Neuronal stem cell (in vitro differentiated cells): ENCODE measurements around the gene GPR45.
"Not testable (repeated sequence)": the region's sequence is repeated elsewhere in the genome, so short reads cannot be mapped to it uniquely, and the experiment has no call there.

Experiments
- DNase-seq: peaks from one replicate; pipeline ENCODE4 v3.0.0-alpha.2; 2013; ENCODE audit warnings: low spot score
- H2AFZ ChIP-seq: one replicate; pipeline ENCODE4 v1.6.1; 2013; ENCODE audit warnings: mild to moderate bottlenecking, low read length, inconsistent platforms
- H2AK5ac ChIP-seq: 2 replicates; pipeline ENCODE4 v1.6.1; 2013; ENCODE audit warnings: low read depth, mild to moderate bottlenecking, inconsistent platforms, low read length, moderate library complexity, mixed read lengths
- H2BK120ac ChIP-seq: 2 replicates; pipeline ENCODE4 v1.6.1; 2013; ENCODE audit warnings: low read depth, mild to moderate bottlenecking, inconsistent platforms, low read length, moderate library complexity, mixed read lengths
- H2BK12ac ChIP-seq: one replicate; pipeline ENCODE4 v1.6.1; 2013; ENCODE audit warnings: low read length, inconsistent platforms
- H2BK15ac ChIP-seq: 2 replicates; pipeline ENCODE4 v1.6.1; 2013; ENCODE audit warnings: mild to moderate bottlenecking, low read length, inconsistent platforms, mixed read lengths
- H2BK5ac ChIP-seq: one replicate; pipeline ENCODE4 v1.6.1; 2013; ENCODE audit warnings: inconsistent platforms, mild to moderate bottlenecking, low read length, moderate library complexity
- H3K14ac ChIP-seq: one replicate; pipeline ENCODE4 v1.6.1; 2013; ENCODE audit warnings: low read length, inconsistent platforms
- H3K18ac ChIP-seq: 2 replicates; pipeline ENCODE4 v1.6.1; 2013; ENCODE audit warnings: low read length, inconsistent platforms
- H3K23ac ChIP-seq: 2 replicates; pipeline ENCODE4 v1.6.1; 2013; ENCODE audit warnings: low read depth, mild to moderate bottlenecking, mixed read lengths, low read length, inconsistent platforms; ENCODE audit not compliant: poor library complexity
- H3K27ac ChIP-seq: replicated peaks from 3 replicates; pipeline ENCODE4 v1.5.1; 2013; ENCODE audit warnings: low read length, inconsistent platforms
- H3K27me3 ChIP-seq, 3 experiments: 2 replicates each; pipeline ENCODE4 v1.6.1; 2013; ENCODE audit warnings: low read length in 3 of 3, mild to moderate bottlenecking in 2 of 3, inconsistent platforms in 1 of 3, low read depth in 1 of 3, mixed read lengths in 1 of 3, moderate library complexity in 1 of 3; ENCODE audit not compliant: control insufficient read depth in 3 of 3, insufficient read depth in 3 of 3
- H3K36me3 ChIP-seq, 2 donors: replicated peaks in 1 of 2; 2 replicates each; pipeline ENCODE4 v1.6.1; 2013; ENCODE audit warnings: low read length in 2 of 2; ENCODE audit not compliant: control insufficient read depth in 2 of 2, insufficient read depth in 2 of 2
- H3K4ac ChIP-seq: 2 replicates; pipeline ENCODE4 v1.6.1; 2013; ENCODE audit warnings: inconsistent platforms, mild to moderate bottlenecking, low read length, moderate library complexity
- H3K4me1 ChIP-seq, 2 donors: 1 replicate in 1 of 2; 2 replicates in 1 of 2; pipeline ENCODE4 v1.6.1; 2013; ENCODE audit warnings: low read length in 2 of 2, low read depth in 1 of 2; ENCODE audit not compliant: control insufficient read depth in 2 of 2, insufficient read depth in 1 of 2
- H3K4me2 ChIP-seq: one replicate; pipeline ENCODE4 v1.6.1; 2013; ENCODE audit warnings: mild to moderate bottlenecking, low read length, inconsistent platforms; ENCODE audit not compliant: insufficient read depth, poor library complexity, severe bottlenecking
- H3K4me3 ChIP-seq, 2 donors: 2 replicates each; pipeline ENCODE4 v1.5.1; 2013; ENCODE audit warnings: low read length in 2 of 2, mild to moderate bottlenecking in 2 of 2, inconsistent platforms in 1 of 2, moderate library complexity in 1 of 2
- H3K79me1 ChIP-seq: one replicate; pipeline ENCODE4 v1.6.1; 2013; ENCODE audit warnings: low read depth, mild to moderate bottlenecking, inconsistent platforms, low read length, moderate library complexity
- H3K9ac ChIP-seq: one replicate; pipeline ENCODE4 v1.6.1; 2013; ENCODE audit warnings: mild to moderate bottlenecking, low read depth, low read length, inconsistent platforms; ENCODE audit not compliant: poor library complexity
- H3K9me3 ChIP-seq, 2 donors: replicated peaks in 1 of 2; 2 replicates each; pipeline versions ENCODE3 to v1.6.1; 2013; ENCODE audit warnings: low read length in 2 of 2, mild to moderate bottlenecking in 2 of 2, inconsistent platforms in 1 of 2, low read depth in 1 of 2, mixed read lengths in 1 of 2, moderate library complexity in 1 of 2; ENCODE audit not compliant: control insufficient read depth in 2 of 2, insufficient read depth in 1 of 2
- H4K8ac ChIP-seq: one replicate; pipeline ENCODE4 v1.6.1; 2013; ENCODE audit warnings: low read depth, mild to moderate bottlenecking, inconsistent platforms, low read length, moderate library complexity
- H4K91ac ChIP-seq: one replicate; pipeline ENCODE4 v1.6.1; 2013; ENCODE audit warnings: low read length, low read depth, mild to moderate bottlenecking, inconsistent platforms; ENCODE audit not compliant: poor library complexity
- WGBS, 2 donors: extraction: QIAGEN DNeasy Blood & Tissue Kit; methylation state at CpG; one replicate each; pipeline ENCODE4 v1.1.7; 2013; ENCODE audit warnings: missing lambda C conversion rate in 2 of 2, mixed read lengths in 1 of 2; ENCODE audit not compliant: insufficient read length in 2 of 2, insufficient replicate concordance in 1 of 2; ENCODE audit errors: extremely low coverage in 2 of 2; 5-methylcytosine and 5-hydroxymethylcytosine counted together

GPR45 gene

GRCh38 chr2:105249181-105249580, 7.6 kb downstream of the GPR45 start:
- Histone ChIP-seq H3K9ac (no peak overlapping the region), H2BK120ac (no peak overlapping the region), H2BK5ac (no peak overlapping the region), H3K18ac (no peak overlapping the region), H3K23ac (no peak overlapping the region), H4K8ac (no peak overlapping the region), H2AFZ (no peak overlapping the region), H4K91ac (no peak overlapping the region), H3K9me3 (peaks cover 0 to 3% of the 10 kb centered on the region in 2 donors), H2AK5ac (no peak overlapping the region), H3K4me1 (peaks cover 0 to 2% of the 10 kb centered on the region in 2 donors), H3K4me2 (no peak overlapping the region), H3K36me3 (no peaks in the 10 kb centered on the region), H3K27me3 (no peaks in the 10 kb centered on the region), H3K4ac (no peak overlapping the region), H3K14ac (no peak overlapping the region), H2BK15ac (no peak overlapping the region), H3K4me3 (no peak overlapping the region), H3K79me1 (no peaks in the 10 kb centered on the region), H3K27ac (no peak overlapping the region), H2BK12ac (no peak overlapping the region)
- no peak for DNase-seq
- WGBS, 2 donors: no CpG with 5 or more reads among the region's 5 CpGs

- no peak overlapping the region for H3K18ac ChIP-seq
- H4K91ac ChIP-seq: no peak overlapping the region
- no peak overlapping the region for H3K23ac ChIP-seq
- H3K9ac ChIP-seq: no peak overlapping the region
- no peak overlapping the region for H2BK15ac ChIP-seq
- H2BK120ac ChIP-seq: no peak overlapping the region
- no peak overlapping the region for H2AK5ac ChIP-seq
- no CpG with 5 or more reads among the region's 4 CpGs for WGBS, 2 donors
- no peak overlapping the region for H3K14ac ChIP-seq
- no peak for DNase-seq
- no peak overlapping the region for H2AFZ ChIP-seq
- H2BK12ac ChIP-seq: no peak overlapping the region
- H3K27me3 ChIP-seq: no peaks in the 10 kb centered on the region
- no peaks in the 10 kb centered on the region for H3K79me1 ChIP-seq
- H4K8ac ChIP-seq: no peak overlapping the region
- peaks cover 0 to 2% of the 10 kb centered on the region in 2 donors for H3K4me1 ChIP-seq
- peak overlapping the region in 1 of 2 donors; percentile 14 for H3K4me3 ChIP-seq
- peaks cover 0 to 3% of the 10 kb centered on the region in 2 donors for H3K9me3 ChIP-seq
- no peak overlapping the region for H3K4me2 ChIP-seq
- no peak overlapping the region for H3K27ac ChIP-seq
- no peak overlapping the region for H2BK5ac ChIP-seq
- no peak overlapping the region for H3K4ac ChIP-seq
- no peaks in the 10 kb centered on the region for H3K36me3 ChIP-seq
Measured at GRCh38 chr2:105249891-105250290, 8.3 kb downstream of the GPR45 start.

GRCh38 chr2:105251016-105251648, 9.6 kb downstream of the GPR45 start:
- H3K27ac ChIP-seq, H2BK120ac ChIP-seq, H3K4me2 ChIP-seq, H3K4ac ChIP-seq, H2BK5ac ChIP-seq, H3K36me3 ChIP-seq, H4K91ac ChIP-seq, H2AFZ ChIP-seq, H3K4me1 ChIP-seq, H3K4me3 ChIP-seq, H3K14ac ChIP-seq, DNase-seq, H3K27me3 ChIP-seq, H3K9me3 ChIP-seq, H3K23ac ChIP-seq, H2BK15ac ChIP-seq, H2BK12ac ChIP-seq, H2AK5ac ChIP-seq, H3K9ac ChIP-seq, H3K18ac ChIP-seq, H4K8ac ChIP-seq, H3K79me1 ChIP-seq: not testable (repeated sequence)
- no CpG with 5 or more reads among the region's 43 CpGs for WGBS, 2 donors

GRCh38 chr2:105252271-105252670, 10.7 kb downstream of the GPR45 start:
- Histone ChIP-seq H3K36me3 (no peaks in the 10 kb centered on the region), H3K9me3 (peaks cover 0 to 5% of the 10 kb centered on the region in 2 donors), H3K9ac (no peak overlapping the region), H3K4ac (no peak overlapping the region), H2BK120ac (no peak overlapping the region), H3K27ac (peak overlapping the region; percentile 57), H2BK15ac (no peak overlapping the region), H3K18ac (no peak overlapping the region), H3K4me2 (no peak overlapping the region), H2AFZ (no peak overlapping the region), H2BK5ac (no peak overlapping the region), H3K27me3 (no peaks in the 10 kb centered on the region), H3K4me3 (no peak overlapping the region), H3K4me1 (peaks cover 0 to 2% of the 10 kb centered on the region in 2 donors), H3K23ac (no peak overlapping the region), H2BK12ac (no peak overlapping the region), H3K79me1 (no peaks in the 10 kb centered on the region), H4K91ac (no peak overlapping the region), H3K14ac (no peak overlapping the region), H2AK5ac (no peak overlapping the region), H4K8ac (no peak overlapping the region)
- no peak for DNase-seq
- WGBS, 2 donors: no CpG with 5 or more reads among the region's 2 CpGs
